OCI-LY1 (cell line): ENCODE measurements around the gene MCC.

Experiments used
- H2AFZ ChIP-seq: fragments of 200-600 bp; sonication (generic), shearing (Covaris generic); 2 replicates; pipeline ENCODE4 v1.6.0; 2014; ENCODE audit warnings: antibody characterized with exemption, mild to moderate bottlenecking, low read length
- H3F3A ChIP-seq: fragments of 200-600 bp; sonication (generic), shearing (Covaris generic); 2 replicates; pipeline ENCODE4 v1.6.0; 2014; ENCODE audit warnings: mild to moderate bottlenecking, antibody characterized with exemption, low read length, moderate library complexity; ENCODE audit not compliant: insufficient read depth
- H3K27ac ChIP-seq: fragments of 200-600 bp; sonication (generic); 2 replicates; pipeline ENCODE4 v1.5.1; 2014; ENCODE audit warnings: low read length, mixed run types, mild to moderate bottlenecking, low read depth; ENCODE audit not compliant: poor library complexity, severe bottlenecking
- H3K27me3 ChIP-seq: fragments of 200-600 bp; sonication (generic); 2 replicates; pipeline ENCODE4 v1.6.0; 2014; ENCODE audit warnings: antibody characterized with exemption, mild to moderate bottlenecking, low read length, moderate library complexity; ENCODE audit not compliant: insufficient read depth
- H3K36me3 ChIP-seq: fragments of 200-600 bp; sonication (generic); 2 replicates; pipeline ENCODE4 v1.6.1; 2014; ENCODE audit warnings: mild to moderate bottlenecking, antibody characterized with exemption, low read length, moderate library complexity, mixed read lengths; ENCODE audit not compliant: insufficient read depth
- H3K4me1 ChIP-seq: fragments of 200-600 bp; sonication (generic); 2 replicates; pipeline ENCODE4 v1.5.1; 2014; ENCODE audit warnings: mild to moderate bottlenecking, low read length, moderate library complexity; ENCODE audit not compliant: insufficient read depth, severe bottlenecking
- H3K4me2 ChIP-seq: fragments of 200-600 bp; sonication (generic), shearing (Covaris generic); 2 replicates; pipeline ENCODE4 v1.6.1; 2014; ENCODE audit warnings: low read length
- H3K4me3 ChIP-seq: fragments of 200-600 bp; sonication (generic); 2 replicates; pipeline ENCODE4 v1.5.1; 2014; ENCODE audit warnings: low read length, low read depth, mild to moderate bottlenecking, mixed read lengths; ENCODE audit not compliant: poor library complexity, severe bottlenecking
- H3K79me2 ChIP-seq: fragments of 200-600 bp; shearing (Covaris generic); 2 replicates; pipeline ENCODE4 v1.6.1; 2016; ENCODE audit warnings: mixed run types, low read length, mixed read lengths; ENCODE audit not compliant: insufficient read depth
- H3K9ac ChIP-seq: fragments of 200-600 bp; sonication (generic), shearing (Covaris generic); 2 replicates; pipeline ENCODE4 v1.6.1; 2014; ENCODE audit warnings: mild to moderate bottlenecking, low read length, mixed read lengths
- H3K9me2 ChIP-seq: fragments of 200-600 bp; sonication (generic), shearing (Covaris generic); 2 replicates; pipeline ENCODE4 v1.6.1; 2014; ENCODE audit warnings: low read depth, mild to moderate bottlenecking, low read length, mixed read lengths
- H3K9me3 ChIP-seq: fragments of 200-600 bp; shearing (Covaris generic); 2 replicates; pipeline ENCODE4 v1.6.1; 2014; ENCODE audit warnings: low read length, mixed read lengths
- H4K20me1 ChIP-seq: fragments of 200-600 bp; sonication (generic), shearing (Covaris generic); 2 replicates; pipeline ENCODE4 v1.6.0; 2016; ENCODE audit warnings: mild to moderate bottlenecking, low read length; ENCODE audit not compliant: insufficient read depth
- EZH2 ChIP-seq: fragments of 200-600 bp; sonication (generic), shearing (Covaris generic); IDR thresholded peaks from 2 replicates; pipeline ENCODE4 v1.8.0; 2017; ENCODE audit warnings: borderline replicate concordance, mixed run types, mild to moderate bottlenecking, antibody characterized with exemption, low read length, moderate library complexity, mixed read lengths
- TF ChIP-seq, protein P1 (sequence below): fragments of 200-600 bp; sonication (generic), shearing (Covaris generic); IDR thresholded peaks from 2 replicates; pipeline ENCODE4 v1.5.1; 2017; ENCODE audit warnings: mild to moderate bottlenecking, antibody characterized with exemption, low read length, moderate library complexity, mixed read lengths

Gene MCC

DNA sequence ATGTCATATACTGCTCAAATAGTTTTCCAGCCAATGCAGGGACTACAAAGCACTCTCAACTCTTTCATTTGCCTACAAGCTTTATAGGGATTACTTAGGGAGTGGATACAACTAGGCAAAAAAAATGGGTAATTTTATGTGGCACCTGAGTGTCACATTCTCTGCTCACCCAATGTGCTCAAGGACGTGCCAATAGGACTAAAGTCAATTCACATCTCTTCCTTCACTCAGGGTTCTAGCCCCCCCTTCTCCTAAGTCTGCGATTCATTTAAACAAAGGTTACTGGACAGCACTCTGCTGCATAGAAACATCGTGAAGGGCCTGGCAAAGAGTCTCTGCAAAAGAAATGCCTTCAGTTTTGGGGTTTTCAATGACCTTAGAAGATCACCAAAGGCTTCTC is 195.8 kb downstream of the MCC start:
- Histone ChIP-seq H3F3A (no peaks in the 10 kb centered on the region), H3K36me3 (no peaks in the 10 kb centered on the region), H3K27ac (no peak overlapping the region), H2AFZ (no peak overlapping the region), H3K9me2 (no peaks in the 10 kb centered on the region), H4K20me1 (no peaks in the 10 kb centered on the region), H3K79me2 (no peaks in the 10 kb centered on the region), H3K4me2 (no peak overlapping the region), H3K27me3 (no peaks in the 10 kb centered on the region; the same call in 1 of the 2 replicates), H3K4me1 (peaks cover 14% of the 10 kb centered on the region), H3K9ac (no peak overlapping the region), H3K4me3 (no peak overlapping the region), H3K9me3 (no peaks in the 10 kb centered on the region)
- TF ChIP-seq, protein P1, sequence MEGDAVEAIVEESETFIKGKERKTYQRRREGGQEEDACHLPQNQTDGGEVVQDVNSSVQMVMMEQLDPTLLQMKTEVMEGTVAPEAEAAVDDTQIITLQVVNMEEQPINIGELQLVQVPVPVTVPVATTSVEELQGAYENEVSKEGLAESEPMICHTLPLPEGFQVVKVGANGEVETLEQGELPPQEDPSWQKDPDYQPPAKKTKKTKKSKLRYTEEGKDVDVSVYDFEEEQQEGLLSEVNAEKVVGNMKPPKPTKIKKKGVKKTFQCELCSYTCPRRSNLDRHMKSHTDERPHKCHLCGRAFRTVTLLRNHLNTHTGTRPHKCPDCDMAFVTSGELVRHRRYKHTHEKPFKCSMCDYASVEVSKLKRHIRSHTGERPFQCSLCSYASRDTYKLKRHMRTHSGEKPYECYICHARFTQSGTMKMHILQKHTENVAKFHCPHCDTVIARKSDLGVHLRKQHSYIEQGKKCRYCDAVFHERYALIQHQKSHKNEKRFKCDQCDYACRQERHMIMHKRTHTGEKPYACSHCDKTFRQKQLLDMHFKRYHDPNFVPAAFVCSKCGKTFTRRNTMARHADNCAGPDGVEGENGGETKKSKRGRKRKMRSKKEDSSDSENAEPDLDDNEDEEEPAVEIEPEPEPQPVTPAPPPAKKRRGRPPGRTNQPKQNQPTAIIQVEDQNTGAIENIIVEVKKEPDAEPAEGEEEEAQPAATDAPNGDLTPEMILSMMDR, result no peak
- TF ChIP-seq EZH2, result no peak

DNA sequence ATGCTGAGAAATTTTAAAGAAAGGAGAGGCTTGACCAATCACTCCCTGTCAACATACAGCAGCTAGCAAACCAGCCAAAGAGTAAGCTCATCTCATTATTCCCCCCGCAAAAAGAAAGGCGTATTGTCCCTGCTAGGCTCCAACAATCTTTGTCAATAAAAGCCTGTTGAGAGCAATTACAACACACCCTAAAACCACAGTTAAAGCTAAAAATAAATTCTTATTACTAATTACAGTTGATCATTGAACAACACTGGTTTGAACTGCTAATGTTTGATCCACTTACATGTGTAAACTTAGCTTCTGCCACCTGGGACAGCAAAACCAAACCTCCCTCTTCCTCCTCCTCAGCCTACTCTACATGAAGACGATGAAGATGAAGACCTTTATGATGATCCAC is 204.7 kb downstream of the MCC start:
- no peaks in the 10 kb centered on the region for H3F3A ChIP-seq
- H3K27me3 ChIP-seq, result no peaks in the 10 kb centered on the region
- H2AFZ ChIP-seq, result no peak overlapping the region
- H3K9me2 ChIP-seq, result no peaks in the 10 kb centered on the region
- H4K20me1 ChIP-seq, result no peaks in the 10 kb centered on the region
- H3K9me3 ChIP-seq, result no peaks in the 10 kb centered on the region
- H3K79me2 ChIP-seq, result no peaks in the 10 kb centered on the region
- no peak overlapping the region for H3K27ac ChIP-seq
- no peak overlapping the region for H3K4me2 ChIP-seq
- H3K4me3 ChIP-seq, result no peak overlapping the region
- no peak for TF ChIP-seq EZH2
- TF ChIP-seq, protein P1, result no peak
- H3K9ac ChIP-seq, result no peak overlapping the region
- no peaks in the 10 kb centered on the region for H3K4me1 ChIP-seq
- H3K36me3 ChIP-seq, result no peaks in the 10 kb centered on the region

DNA sequence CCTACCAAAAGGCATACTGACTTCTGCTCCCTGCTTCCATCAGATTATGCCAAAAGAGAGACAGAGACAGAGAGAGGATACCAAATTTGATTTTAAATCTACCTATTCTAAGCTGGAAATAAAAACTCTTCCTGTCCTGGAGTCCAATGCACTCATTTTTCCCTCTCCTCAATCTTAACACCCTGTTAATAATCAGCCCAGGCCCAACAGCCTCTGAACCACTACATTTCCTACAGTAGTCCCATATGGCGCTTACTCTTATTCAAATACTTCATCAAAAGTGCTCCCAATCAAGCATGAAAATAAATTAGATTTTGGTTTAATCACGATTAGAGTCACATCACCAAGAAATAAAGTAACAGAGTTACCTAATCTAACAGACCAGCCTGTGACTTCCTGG is 205.8 kb downstream of the MCC start:
- H3K4me2 ChIP-seq, result no peak overlapping the region
- no peak overlapping the region for H3K27ac ChIP-seq
- H3K36me3 ChIP-seq, result no peaks in the 10 kb centered on the region
- H3K4me1 ChIP-seq, result no peaks in the 10 kb centered on the region
- no peak overlapping the region for H2AFZ ChIP-seq
- TF ChIP-seq, protein P1, result no peak
- no peaks in the 10 kb centered on the region for H4K20me1 ChIP-seq
- H3K27me3 ChIP-seq, result no peaks in the 10 kb centered on the region
- H3K9me2 ChIP-seq, result no peaks in the 10 kb centered on the region
- no peak overlapping the region for H3K4me3 ChIP-seq
- no peaks in the 10 kb centered on the region for H3F3A ChIP-seq
- no peak overlapping the region for H3K9ac ChIP-seq
- H3K79me2 ChIP-seq, result no peaks in the 10 kb centered on the region
- no peaks in the 10 kb centered on the region for H3K9me3 ChIP-seq
